ENCODE results near the gene BCL3.

BCL3 gene

DNA sequence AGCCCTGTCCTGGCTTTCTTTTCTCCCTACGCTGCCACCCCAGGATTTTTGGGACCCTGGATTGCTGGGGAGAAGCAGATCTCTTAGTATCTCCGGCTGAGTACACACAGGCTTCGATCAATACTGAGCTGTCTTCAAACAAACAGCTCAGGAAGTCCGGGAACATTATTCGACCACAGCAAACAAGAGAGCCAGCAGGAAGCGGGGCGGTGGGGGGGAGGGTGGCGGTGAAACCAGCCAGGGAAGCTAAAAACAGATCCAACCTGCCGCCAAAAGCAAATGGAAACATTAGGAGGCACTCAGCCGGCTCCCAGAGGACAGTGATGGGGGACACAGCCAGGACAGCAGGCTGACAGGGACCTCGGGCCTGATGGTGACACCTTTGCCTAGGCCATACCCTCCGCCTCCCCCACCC is 48.2 kb downstream of the BCL3 start:
- DNase-seq: peak; percentile 7

DNA sequence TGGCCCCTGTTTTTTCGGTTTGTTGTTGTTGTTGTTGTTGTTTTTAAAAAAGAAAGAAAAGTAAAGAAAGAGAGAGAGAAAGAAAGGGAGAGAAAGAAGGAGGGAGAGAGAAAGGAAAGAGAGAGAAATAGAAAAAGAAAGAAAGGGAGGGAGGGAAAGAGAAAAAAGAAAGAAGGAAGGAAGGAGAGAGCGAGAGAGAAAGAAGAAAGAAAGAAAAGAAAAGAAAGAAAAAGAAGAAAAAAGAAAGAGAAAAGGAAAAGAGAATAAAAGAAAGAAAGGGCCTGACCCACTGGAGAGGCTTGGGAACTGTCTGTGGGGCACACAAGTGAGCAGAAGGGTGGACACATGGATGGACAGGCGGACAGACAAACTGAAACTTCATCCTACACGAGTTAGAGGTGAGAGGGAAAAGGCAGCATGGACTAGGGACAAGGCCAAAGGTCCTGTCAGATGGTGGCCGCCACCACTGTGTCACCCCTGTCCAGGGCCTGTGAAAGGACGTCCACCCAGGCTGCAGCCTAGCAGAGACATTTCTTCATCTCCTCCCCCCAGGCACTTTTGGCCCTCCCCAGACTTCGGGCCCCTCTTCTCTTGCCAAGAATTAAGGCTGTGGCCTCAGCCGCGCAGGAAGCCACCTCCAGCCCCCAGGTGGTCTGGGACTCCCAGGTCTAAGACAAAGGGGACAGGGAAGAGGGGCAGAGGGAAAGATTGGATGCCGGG is 51.3 kb downstream of the BCL3 start:
- DNase-seq: no peak

DNA sequence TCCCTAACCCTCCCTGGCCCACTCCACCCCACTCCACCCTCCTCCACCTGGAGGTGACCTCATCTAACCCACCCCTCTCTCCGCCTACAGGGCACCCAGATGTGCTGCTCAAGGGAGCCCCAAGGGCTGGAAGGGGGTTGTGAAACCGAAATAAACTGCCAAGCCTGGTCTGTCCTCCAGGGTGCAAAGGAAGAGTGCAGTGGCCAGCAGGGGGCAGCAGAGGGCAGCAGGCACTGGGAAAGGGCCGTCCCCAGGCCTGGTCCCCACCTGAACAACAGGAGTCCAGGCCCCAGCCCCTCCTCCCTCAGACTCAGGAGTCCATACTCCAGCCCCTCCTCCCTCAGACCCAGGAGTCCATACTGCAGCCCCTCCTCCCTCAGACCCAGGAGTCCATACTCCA is 52.0 kb downstream of the BCL3 start:
- DNase-seq: peak; percentile 78

DNA sequence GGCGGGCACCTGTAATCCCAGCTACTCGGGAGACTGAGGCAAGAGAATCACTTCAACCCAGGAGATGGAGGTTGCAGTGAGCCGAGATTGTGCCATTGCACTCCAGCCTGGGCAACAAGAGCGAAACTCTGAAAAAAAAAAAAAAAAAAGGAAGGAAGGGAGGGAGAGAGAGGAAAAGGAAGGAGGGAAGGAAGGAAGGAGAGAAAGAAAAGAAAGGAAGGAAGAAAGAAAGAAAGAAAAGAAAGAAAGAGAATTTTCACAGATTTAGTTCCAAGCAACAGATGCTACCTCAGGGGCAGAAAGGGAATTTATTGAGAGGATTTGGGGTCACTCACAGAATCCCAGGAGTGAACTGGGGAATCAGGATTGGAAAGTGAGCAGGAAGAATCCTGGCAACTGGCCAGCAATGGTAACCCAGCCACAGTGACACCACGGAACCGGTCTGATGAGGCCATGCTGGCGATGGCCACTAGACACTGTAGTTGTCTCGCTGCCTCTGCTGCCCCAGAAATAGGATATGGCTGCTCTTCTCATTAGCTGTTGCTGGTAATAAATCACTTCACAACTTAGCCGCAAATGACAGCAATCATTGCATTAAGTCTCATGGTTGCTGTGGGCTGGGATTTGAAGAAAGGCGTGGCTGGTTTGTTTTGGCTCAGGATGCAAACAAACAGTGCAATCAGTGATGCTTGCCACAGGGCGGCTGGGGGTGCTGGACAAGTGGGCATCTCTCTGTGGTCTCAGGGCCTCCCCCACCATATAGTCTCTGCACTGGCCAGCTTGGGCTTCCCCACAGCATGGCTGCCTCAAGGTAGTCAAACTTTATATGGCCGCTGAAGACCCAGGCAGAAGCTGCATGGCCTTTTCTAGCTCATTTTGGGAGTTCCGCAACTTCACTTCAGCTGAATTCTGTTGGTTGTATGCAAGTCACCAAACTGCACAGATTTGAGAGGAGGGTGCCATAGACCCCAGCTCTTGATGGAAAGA is 55.2 kb downstream of the BCL3 start:
- no peak for DNase-seq

DNA sequence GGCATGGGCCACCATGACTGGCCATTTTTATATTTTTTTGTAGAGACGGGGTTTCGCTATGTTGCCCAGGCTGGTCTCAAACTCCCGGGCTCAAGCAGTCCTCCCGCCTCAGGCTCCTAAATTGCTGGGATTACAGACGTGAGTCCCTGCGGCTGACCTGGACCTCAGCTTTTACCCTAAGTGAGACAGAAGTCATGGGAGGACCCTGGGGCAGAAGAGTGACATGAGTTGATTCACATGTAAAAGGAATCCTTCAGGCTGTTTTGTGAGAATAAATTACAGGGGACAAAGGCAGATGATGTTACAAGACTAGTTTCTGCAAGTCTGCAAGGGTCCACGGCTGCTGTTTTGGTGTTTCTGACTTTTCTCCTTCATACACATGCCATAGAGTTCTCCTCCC is 57.8 kb downstream of the BCL3 start:
- no peak for DNase-seq

DNA sequence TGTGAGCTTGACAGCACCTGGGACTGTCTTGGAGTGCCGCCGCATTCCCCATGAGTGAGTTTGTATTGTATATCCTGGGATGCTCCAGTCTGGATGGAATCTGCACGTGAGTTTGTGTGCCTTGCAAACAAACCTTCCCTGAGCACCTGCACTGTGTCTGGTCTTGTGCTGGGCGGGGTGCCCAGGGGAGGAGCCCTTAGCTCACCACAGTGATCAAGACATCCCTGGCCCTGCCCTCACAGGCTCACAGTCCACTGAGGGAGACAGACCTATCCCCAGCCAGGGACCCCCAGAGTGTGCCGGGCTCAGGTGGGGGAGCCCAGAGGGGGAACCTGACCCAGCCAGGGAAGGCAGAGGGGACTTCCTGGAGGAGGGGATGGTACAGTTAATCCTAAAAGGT is 58.7 kb downstream of the BCL3 start:
- DNase-seq: no peak

DNA sequence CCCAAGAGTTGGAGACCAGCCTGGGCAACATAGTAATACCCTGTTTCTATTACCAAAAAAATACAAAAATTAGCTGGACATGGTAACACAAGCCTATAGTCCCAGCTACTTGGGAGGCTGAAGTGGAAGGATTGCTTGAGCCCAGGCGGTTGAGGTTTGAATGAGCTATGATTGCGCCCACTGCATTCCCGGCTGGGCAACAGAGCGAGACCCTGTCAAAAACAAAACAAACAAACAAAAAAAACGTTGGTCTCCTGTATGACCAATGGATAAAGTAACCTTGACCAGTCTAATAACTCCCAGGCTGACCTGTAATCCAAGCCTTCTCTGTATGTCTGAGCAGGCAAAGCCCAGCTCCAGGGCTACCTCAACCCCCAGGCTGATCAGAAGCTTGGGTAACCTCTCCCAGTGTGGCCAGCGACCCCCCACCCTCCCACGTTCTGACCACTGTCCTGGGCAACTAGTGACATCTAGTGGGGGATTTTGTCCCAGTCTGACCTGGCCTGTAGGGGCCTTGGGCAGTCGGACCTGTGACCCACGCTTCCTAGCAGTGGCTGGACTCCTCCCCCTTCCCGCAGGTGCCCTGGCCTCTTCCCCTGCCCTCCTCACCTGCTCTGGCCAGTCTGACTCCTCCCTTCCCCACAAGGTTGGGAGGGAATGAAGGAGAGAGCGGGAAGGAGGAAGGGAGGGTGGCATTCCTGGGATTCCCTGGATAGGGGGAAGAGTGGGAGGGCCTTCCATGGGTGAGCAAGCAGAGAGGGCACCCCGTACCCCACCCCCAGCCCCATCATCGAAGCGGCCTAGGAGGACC is 59.3 kb downstream of the BCL3 start:
- no peak for DNase-seq

DNA sequence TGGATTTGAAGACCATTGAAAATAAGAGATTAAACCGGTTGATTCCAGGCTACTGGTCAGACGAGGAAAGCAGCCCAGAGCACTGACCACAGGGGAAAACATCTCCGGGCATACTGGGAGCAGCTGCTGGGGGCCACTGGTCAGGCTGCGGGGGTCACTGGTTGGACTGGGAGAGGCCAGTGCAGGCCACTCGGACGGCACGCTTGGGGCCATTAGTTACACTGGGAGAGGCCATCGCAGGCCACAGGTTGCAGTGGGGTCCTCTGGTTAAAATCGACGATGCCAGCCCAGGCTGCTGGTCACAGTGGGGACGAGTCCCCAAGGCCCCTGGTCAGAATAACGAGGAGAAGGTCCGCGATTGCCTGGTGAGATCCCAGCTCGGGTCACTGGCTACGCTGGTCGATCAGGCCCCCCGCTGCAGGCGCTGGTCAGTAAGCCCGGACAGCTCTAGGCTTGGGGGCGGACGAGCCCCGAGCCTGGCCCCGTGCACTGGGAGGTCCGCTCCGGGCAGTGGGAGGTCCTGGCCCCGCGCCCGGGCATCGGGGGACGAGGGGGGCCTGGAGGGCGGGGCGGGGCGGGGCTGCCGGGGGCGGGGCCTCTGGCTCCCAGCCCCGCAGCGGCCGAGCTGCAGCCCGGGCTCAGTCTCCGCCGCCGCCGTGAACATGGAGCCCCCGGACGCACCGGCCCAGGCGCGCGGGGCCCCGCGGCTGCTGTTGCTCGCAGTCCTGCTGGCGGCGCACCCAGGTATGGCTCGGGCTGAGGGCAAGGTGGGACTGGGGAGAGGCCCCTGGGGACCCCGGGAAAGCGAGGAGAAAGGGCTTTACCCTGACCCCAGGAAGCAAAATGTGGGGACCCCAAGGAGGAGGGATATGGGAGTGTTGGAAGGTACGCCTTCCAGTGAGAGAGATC is 60.2 kb downstream of the BCL3 start, which contains the start of gene BCAM:
Gene BCAM (plus strand): TSS at position 641 of the 909 bp plus-strand sequence. CDS start 22 bp downstream, at position 663.
- no peak for DNase-seq

All from CD4-positive, alpha-beta T cell treated with Interleukin-17A for 1 hour (primary cell).